PC-9 (cell line): Measurements from ENCODE around the gene PDE8A. TPM values are rescaled to one million over a fixed set of nuclear protein-coding genes. Genes with fewer than 3 reads are reported as not detected.
A peak's percentile ranks its signal among the peaks of the same experiment; 100 is the strongest.

Source experiments
- BruUV-seq: library from RNA; stranded (reverse); fragments of 400-500 nt; replicated peaks from 2 replicates; lab custom pipeline; 2021; lab: Mats Ljungman, UMichigan
- CTCF ChIA-PET: fragments of 300-600 bp; sonication (Branson Sonifier 250); formaldehyde crosslinking; loops from one replicate; lab custom pipeline; 2022; ENCODE audit warnings: antibody characterized with exemption; lab: Charles Lee
- POLR2A ChIA-PET: fragments of 300-600 bp; sonication (Branson Sonifier 250); formaldehyde crosslinking; loops from one replicate; lab custom pipeline; 2022; ENCODE audit warnings: antibody characterized with exemption; ENCODE audit not compliant: unreplicated experiment; lab: Charles Lee
- DNase-seq, 2 experiments: peaks; one replicate each; pipeline versions ENCODE4 v3.0.0 to v3.0.0-alpha.2; 2015 to 2022; ENCODE audit warnings: mixed read lengths in 1 of 2
- H2AFZ ChIP-seq: fragments of 200-600 bp; sonication (generic); 2 replicates; pipeline ENCODE4 v1.8.1; 2017; ENCODE audit warnings: antibody characterized with exemption
- H3F3A ChIP-seq: fragments of 200-600 bp; sonication (generic); 2 replicates; pipeline ENCODE4 v1.8.1; 2017; ENCODE audit warnings: antibody characterized with exemption, mild to moderate bottlenecking, low read depth; ENCODE audit not compliant: insufficient read depth
- H3K27ac ChIP-seq: fragments of 200-600 bp; sonication (generic); 2 replicates; pipeline ENCODE4 v1.6.1; 2016; ENCODE audit warnings: mixed run types
- H3K27me3 ChIP-seq: fragments of 200-600 bp; sonication (generic); 2 replicates; pipeline ENCODE4 v1.6.1; 2016; ENCODE audit warnings: low read depth, mixed run types; ENCODE audit not compliant: insufficient read depth
- H3K36me3 ChIP-seq: fragments of 200-600 bp; sonication (generic); 2 replicates; pipeline ENCODE4 v1.6.1; 2016; ENCODE audit warnings: low read depth, mixed run types
- H3K4me1 ChIP-seq: fragments of 200-600 bp; sonication (generic); replicated peaks from 2 replicates; pipeline ENCODE4 v1.6.1; 2016; ENCODE audit warnings: mixed run types; ENCODE audit not compliant: insufficient read depth
- H3K4me2 ChIP-seq: fragments of 200-600 bp; sonication (generic); 2 replicates; pipeline ENCODE4 v1.6.1; 2017; ENCODE audit warnings: mixed run types
- H3K4me3 ChIP-seq: fragments of 200-600 bp; sonication (generic); 2 replicates; pipeline ENCODE4 v1.6.1; 2016; ENCODE audit warnings: mixed run types
- H3K79me2 ChIP-seq: fragments of 200-600 bp; sonication (generic); 2 replicates; pipeline ENCODE4 v1.6.1; 2017; ENCODE audit warnings: low read depth, mixed run types
- H3K9me2 ChIP-seq: fragments of 200-600 bp; sonication (generic); 2 replicates; pipeline ENCODE4 v1.8.1; 2017; ENCODE audit warnings: mild to moderate bottlenecking; ENCODE audit not compliant: insufficient read depth
- H3K9me3 ChIP-seq: fragments of 200-600 bp; sonication (generic); 2 replicates; pipeline ENCODE4 v1.8.1; 2016; ENCODE audit warnings: low read depth; ENCODE audit not compliant: insufficient read depth
- H4K20me1 ChIP-seq: fragments of 200-600 bp; sonication (generic); 2 replicates; pipeline ENCODE4 v1.8.1; 2017; ENCODE audit not compliant: insufficient read depth
- CTCF ChIP-seq: fragments of 200-600 bp; sonication (generic); conservative IDR thresholded peaks from 2 replicates; pipeline ENCODE4 v1.6.1; 2017; ENCODE audit warnings: mixed run types, antibody characterized with exemption, mild to moderate bottlenecking, moderate library complexity
- EZH2 ChIP-seq: fragments of 200-600 bp; sonication (generic); IDR thresholded peaks from 2 replicates; pipeline ENCODE4 v1.8.0; 2017; ENCODE audit warnings: antibody characterized with exemption, low read depth
- intact Hi-C: fragments of 100-400 bp; cut with micrococcal nuclease; formaldehyde crosslinking; loops from one replicate; pipeline ENCODE4 v1.10.0; 2022; ENCODE audit not compliant: unreplicated experiment
- total RNA-seq: library from RNA; stranded (reverse); gene quantifications from 2 replicates; pipeline ENCODE4 v1.2.3, GENCODE V29; 2021

The PDE8A gene
- total RNA-seq, 1 experiment from 2014 or later: 47.3 TPM

GRCh38 chr15:85044251-85044853, 62.7 kb downstream of the PDE8A start:
- intact Hi-C loops: loop anchor here (1.0 to 5.0 kb wide), 5 partner anchors 89 to 457 kb away; no protein-coding TSS in a partner anchor
- Histone ChIP-seq H3K79me2 (peaks cover 61% of the 10 kb centered on the region), H4K20me1 (no peaks in the 10 kb centered on the region), H3F3A (peaks cover 28% of the 10 kb centered on the region), H3K4me2 (no peak overlapping the region), H3K36me3 (peaks cover 3% of the 10 kb centered on the region; the same call in 1 of the 2 replicates), H3K4me1 (peaks cover 44% of the 10 kb centered on the region), H2AFZ (no peak overlapping the region), H3K9me2 (no peaks in the 10 kb centered on the region), H3K4me3 (no peak overlapping the region), H3K27me3 (no peaks in the 10 kb centered on the region), H3K9me3 (no peaks in the 10 kb centered on the region), H3K27ac (no peak overlapping the region)
- ChIA-PET POLR2A (interaction anchor here (0.6 kb wide), 1 partner anchor 14 kb away, joined by 3 read pairs; no protein-coding TSS in a partner anchor), CTCF (interaction anchor here (0.8 kb wide), 2 partner anchors 55 to 89 kb away, joined by 3 read pairs; no protein-coding TSS in a partner anchor)
- TF ChIP-seq CTCF: peak; percentile 64
- TF ChIP-seq EZH2: no peak
- DNase-seq: peak in 1 of 2 experiments; percentile 47
- no TSS peak for BruUV-seq

- H3F3A ChIP-seq: peaks cover 28% of the 10 kb centered on the region
- H3K4me1 ChIP-seq: peaks cover 44% of the 10 kb centered on the region
- no peaks in the 10 kb centered on the region for H4K20me1 ChIP-seq
- intact Hi-C loops: loop anchor here (1.0 to 5.0 kb wide), 5 partner anchors 90 to 458 kb away; no protein-coding TSS in a partner anchor
- no peaks in the 10 kb centered on the region for H3K9me3 ChIP-seq
- POLR2A ChIA-PET: no interaction called here
- H3K4me2 ChIP-seq: no peak overlapping the region
- peaks cover 62% of the 10 kb centered on the region for H3K79me2 ChIP-seq
- no peaks in the 10 kb centered on the region for H3K27me3 ChIP-seq
- TF ChIP-seq EZH2 (no peak), CTCF (no peak)
- peaks cover 3% of the 10 kb centered on the region; the same call in 1 of the 2 replicates for H3K36me3 ChIP-seq
- BruUV-seq: no TSS peak
- no peak overlapping the region for H3K27ac ChIP-seq
- DNase-seq: no peak
- CTCF ChIA-PET: no interaction called here
- no peak overlapping the region for H3K4me3 ChIP-seq
- H2AFZ ChIP-seq: no peak overlapping the region
- no peaks in the 10 kb centered on the region for H3K9me2 ChIP-seq
Measured at GRCh38 chr15:85044894-85045293, 63.2 kb downstream of the PDE8A start.

GRCh38 chr15:85045615-85046014, 64.0 kb downstream of the PDE8A start:
- peaks cover 68% of the 10 kb centered on the region for H3K79me2 ChIP-seq
- H3K4me3 ChIP-seq: no peak overlapping the region
- no peak overlapping the region for H2AFZ ChIP-seq
- peaks cover 3% of the 10 kb centered on the region; the same call in 1 of the 2 replicates for H3K36me3 ChIP-seq
- H3K4me2 ChIP-seq: no peak overlapping the region
- intact Hi-C loops: no loop called here
- no peaks in the 10 kb centered on the region for H4K20me1 ChIP-seq
- peaks cover 28% of the 10 kb centered on the region for H3F3A ChIP-seq
- no TSS peak for BruUV-seq
- no peak for TF ChIP-seq EZH2
- TF ChIP-seq CTCF: no peak
- H3K27me3 ChIP-seq: no peaks in the 10 kb centered on the region
- H3K4me1 ChIP-seq: peaks cover 44% of the 10 kb centered on the region
- H3K9me2 ChIP-seq: no peaks in the 10 kb centered on the region
- peaks cover 2% of the 10 kb centered on the region; the same call in 1 of the 2 replicates for H3K9me3 ChIP-seq
- ChIA-PET CTCF (no interaction called here), POLR2A (no interaction called here)
- peak overlapping the region; percentile 85; the same call in 1 of the 2 replicates for H3K27ac ChIP-seq
- no peak for DNase-seq
